Stimulated activated CD8-positive, alpha-beta memory T cell treated with anti-CD3 and anti-CD28 coated beads, Interleukin-4, amount 100 ng/mL, for 1 hour (primary cell): ENCODE measurements around the gene ATP8A2.

Experiments used
- DNase-seq, 2 donors: peaks; one replicate each; pipeline ENCODE4 v3.0.0-alpha.2; 2020; ENCODE audit warnings: low read depth in 2 of 2, low spot score in 1 of 2

The ATP8A2 gene

DNA sequence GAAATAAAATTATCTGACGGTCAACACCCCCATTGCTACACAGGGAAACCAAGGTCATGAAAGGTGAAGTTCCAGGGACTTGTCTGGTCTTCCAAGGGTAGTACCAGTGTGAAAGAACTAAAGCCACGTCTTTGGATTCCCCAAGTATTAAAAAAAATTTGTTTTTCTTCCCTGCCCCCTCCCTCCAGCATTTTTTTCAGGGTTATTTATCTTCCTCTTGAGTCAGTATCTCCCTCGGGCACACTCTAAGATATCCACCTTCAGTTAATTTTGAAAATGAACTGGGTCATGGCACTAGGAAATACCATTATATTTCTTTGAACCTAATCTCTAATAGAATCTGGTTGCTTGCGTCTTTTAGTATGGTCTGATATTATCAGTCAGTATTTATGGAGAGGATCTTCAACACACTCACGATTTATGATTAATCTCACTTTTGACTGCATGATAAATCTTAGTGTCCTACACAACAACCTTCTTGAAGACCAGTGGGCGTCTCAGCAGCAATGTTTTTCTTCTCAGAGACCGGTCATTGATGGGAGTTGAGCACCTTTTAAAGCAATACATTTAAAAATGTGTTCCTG is 9.1 kb downstream of the ATP8A2 start:
- DNase-seq: no peak

DNA sequence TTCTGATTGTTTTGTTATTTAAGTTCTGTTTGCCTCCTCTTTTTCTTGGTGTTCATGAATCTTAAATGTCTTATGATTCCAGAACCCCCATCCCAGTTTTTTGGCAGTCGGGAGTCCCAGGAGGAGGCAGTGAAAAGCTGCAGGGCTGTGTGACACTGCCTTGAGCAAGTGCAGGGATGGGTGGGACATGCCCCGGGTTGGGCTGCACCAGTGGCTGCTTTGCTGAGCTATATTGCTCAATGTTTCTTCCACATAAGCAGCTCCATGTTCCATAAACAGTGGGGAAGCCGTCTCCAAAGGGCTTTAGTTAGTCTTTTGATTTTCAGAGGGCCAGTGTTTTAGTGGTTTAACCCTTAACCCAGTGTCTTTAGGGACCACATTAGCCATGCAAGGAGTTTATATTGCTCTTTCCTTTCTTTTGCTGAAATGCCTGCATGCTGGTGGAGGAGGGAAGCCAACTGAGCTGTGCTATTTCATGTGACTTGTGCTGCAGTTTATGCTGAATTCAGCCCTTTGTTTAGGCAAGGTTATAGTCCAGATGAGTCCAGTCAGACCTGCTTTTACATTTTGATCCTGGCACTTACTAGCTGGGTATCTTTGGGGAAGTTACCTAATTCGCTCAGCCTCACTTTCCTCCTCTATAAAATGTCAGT is 13.1 kb downstream of the ATP8A2 start:
- no peak for DNase-seq

DNA sequence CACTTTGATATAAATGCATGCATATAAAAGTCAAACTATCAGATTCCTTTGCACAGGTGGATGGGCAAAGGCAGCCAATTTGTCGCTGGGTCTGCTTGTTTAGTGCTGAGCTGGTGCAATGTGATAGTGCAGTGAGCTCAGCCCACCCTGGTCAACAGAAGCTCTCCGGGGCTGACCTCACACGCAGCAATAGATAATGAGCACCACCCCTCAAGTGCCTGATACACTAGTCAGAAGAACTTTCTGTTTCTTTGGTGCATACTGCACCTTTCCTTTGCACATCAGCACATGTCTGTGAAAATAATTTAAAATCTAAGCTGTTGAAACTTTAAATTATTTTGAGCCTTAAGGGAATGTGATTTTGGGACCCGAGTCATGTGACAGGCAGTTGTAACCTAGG is 20.2 kb downstream of the ATP8A2 start:
- DNase-seq: no peak

DNA sequence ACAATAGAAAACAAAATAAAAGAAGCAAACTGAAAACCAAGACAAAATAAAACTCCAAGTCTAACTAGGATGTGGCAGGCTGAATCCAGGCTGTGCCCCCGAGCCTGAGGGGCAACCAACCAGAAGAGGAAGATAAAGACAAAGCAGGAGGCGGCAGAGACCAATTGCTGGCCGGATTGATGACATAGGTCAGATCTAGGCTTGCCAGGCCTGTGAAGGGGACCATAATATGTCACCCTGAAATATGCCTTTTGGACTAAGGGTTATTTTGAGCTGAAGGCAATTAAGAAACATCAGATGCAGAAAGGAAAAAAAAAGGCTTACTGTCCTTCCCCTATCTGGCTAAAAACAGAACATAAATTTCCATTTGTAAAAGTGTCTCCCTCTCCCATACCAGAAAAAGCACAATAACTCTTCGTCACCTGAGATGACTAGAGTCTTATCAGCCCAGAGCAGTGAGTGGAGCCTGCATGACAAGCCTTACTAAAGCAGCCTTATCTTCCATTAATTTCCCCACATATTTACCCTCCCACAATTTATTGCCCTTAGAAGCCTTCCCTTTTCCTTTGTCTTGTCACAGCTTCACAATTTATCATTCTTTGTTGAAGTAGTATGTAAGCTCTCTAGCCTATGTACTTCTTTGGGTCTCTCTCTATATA is 22.8 kb downstream of the ATP8A2 start:
- no peak for DNase-seq

DNA sequence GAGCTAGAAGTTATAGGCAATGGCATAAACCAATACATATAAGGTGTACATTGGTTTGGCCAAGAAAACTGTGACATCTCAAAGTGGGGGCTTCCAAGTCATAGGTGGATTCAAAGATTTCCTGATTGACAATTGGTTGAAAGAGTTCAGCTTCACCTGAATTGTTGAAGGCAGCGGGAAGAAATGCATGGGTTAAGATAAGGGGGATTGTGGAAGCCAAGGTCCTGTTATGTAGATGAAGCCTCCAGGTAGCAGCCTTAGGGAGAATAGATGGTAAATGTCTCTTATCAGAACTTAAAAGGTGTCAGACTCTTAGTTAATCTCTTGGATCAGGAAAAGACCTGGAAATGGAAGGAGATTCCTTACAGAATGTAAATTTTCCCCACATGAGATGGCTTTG is 26.0 kb downstream of the ATP8A2 start:
- no peak for DNase-seq

DNA sequence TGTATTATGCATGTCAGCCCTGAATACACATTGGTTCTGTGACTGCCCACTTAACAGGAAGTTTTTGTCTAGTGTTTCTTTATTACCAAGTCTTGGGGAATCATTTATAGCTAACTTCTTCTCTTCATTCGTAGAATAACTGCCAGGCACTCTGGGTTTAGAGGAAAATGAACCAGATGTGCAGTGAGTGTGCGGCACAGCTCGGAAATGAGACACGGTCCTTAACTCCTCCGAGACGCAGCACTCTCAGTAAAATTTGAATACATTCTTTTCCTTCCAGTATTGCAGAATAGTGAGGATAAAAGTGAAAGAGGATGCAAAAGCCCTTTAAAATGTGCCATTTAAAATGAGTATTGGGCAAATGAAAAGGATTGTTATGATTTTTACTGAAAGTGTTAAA is 29.2 kb downstream of the ATP8A2 start:
- no peak for DNase-seq

DNA sequence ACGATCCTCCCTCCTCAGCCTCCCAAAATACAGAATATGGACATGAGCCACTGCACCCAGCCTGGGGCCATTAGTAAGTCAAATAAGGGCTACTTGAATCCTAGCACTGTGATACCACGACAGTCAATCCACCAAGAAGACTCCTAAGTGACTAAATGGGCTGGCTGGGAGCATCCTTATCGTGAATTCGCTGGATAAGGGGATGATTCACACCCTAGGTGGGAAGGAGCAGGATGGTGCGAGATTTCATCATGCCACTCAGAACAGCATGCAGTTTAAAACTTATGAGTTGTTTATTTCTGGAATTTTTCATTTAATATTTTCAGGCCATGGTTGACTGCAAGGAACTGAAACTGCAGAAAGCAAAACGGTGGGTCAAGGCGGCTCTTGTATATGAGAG is 30.2 kb downstream of the ATP8A2 start:
- DNase-seq: no peak

DNA sequence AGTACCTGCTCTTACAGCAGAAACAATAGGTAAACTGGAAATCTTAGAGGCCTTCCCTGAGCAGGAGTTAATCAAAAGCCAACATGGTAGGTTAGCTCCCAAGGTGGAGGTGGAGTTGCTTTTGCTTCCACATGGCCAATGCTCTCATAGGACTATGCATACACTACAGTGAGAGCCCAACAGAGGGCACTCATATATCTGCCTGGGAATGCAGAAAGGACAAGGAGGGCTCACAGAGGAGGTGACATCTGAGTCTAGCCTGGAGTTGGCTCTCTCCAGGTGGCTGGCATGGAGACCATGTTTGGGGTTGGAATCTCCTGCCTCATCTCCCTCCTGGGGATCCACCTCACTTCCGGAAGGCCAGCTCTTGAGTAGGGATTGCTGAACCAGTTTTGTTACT is 34.6 kb downstream of the ATP8A2 start:
- DNase-seq: no peak

DNA sequence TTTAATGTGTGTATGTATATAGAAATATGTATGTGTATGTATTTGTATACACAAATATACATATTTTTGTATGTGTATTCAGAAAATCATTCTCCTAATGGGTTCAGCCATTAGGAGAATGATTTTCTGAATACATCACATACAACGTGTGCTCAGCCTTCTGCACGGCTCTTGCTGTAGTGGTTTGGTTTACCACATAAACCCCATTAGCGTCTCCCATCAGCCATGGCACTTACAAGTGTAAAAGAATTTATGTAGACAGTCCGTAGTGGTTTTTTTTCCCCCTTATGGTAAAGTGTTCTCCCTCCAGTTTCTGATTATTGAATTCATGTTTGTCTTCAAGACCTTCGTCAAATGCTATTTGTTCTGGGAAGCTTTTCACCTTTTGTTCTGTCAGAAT is 38.2 kb downstream of the ATP8A2 start:
- no peak for DNase-seq

DNA sequence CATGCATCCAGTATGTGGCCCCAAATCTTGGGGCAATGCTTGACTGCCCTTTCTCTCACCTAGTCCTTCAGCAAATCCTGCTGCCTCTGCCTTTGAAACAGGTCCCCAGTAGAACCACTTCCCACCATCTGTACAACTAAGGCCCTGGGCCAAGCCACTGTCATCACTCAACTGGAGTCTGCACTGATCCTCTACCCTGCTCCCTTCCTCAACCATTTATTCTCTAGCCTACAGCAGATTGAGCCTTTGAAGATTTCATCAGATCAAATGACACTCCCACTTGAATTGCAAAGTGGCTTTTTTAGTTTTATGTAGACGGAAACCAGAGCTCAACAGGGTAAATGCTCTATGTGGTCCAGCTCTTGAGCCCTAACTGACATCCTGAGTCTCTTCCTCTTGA is 43.5 kb downstream of the ATP8A2 start:
- no peak for DNase-seq

DNA sequence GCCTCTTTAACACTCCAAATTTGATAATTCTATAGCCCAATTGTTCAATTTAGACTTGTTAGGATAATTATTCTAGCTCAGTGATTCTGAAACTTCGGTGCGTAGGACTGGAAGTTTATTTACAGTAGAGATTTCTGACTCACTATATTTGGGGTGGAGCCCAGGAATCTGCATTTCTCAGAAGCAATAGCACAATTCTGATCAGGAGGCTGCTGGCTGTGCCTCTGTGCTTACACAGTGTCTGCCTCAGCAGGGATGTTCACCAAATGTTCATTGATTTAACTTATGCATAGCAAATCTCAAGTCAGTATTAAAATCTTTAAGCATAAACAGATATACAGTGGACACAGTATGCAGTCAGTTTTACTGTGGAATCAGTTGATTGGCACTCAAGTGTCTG is 45.8 kb downstream of the ATP8A2 start:
- no peak for DNase-seq

DNA sequence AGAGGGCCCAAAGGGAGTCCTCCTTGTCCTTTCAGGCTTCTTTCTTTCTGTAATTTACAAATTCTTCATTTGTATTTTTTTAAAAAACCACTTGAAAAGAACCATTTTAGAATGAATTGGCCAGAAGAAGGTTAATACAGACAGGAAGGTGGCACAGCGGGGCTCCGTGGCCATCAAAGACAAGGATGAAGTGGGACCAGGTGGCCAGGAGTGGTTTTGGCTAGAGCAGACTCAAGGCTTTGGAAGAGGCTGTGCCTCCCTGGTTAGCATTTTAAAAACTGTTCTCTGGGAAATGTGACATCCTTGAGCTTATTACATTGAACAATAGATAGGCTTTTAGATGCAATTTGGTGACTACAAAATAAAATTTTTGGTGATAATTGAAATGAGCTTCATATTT is 48.4 kb downstream of the ATP8A2 start:
- no peak for DNase-seq

DNA sequence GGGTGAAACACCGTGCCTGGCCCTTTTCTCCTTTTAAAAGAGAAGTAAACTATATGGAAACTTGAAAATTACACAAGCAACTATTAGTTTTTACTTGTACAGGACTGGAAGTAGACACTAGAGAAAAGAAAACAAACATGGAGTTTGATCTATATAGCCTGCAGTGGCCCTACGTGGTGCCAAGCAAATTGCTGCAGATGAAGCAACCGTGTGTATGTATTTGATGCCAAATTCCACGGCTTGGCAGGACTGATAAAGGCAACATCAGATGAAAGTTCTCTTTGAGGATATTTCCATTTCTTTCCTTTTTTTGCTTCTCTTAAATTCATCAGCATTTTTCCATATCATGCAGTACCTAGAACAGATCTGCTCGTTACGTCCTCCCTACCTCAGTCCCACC is 49.8 kb downstream of the ATP8A2 start:
- no peak for DNase-seq

DNA sequence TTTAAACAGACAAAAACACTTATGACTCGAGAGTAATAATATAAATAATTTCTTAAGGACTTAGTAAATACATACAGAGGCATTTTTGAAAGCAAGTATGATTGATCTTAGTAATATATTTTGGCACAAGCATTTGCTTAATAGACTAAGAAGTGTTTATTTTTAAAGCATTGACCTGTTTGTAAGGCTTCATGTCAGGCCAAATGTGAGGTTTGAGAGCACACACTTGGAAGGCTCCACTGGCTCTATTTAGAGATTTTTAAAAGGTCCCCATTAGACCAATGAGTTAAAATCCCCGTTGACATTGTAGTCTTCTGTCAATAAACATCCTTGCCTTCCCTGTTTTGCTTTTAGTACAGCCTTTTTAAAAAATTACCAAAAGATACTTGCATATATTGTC is 50.4 kb downstream of the ATP8A2 start:
- no peak for DNase-seq

DNA sequence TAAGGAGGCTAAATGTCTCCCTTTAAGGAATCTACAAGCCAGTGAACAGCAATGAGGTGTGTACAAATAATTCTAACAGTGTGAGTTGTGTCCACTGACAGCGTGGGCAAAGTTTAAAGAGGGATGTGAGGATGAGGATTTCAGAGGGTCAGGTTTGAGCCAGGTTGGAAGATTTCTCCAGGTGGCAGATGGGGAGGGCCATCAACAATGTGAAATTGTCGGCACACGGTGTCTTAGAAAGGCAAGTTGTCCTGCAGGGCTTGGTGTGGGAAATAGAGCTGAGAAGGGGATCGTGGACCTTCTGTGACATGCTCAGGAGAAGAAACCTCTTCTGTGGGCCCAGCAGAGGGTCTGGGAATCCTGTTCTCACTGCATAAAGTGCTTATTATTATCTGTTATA is 52.1 kb downstream of the ATP8A2 start:
- no peak for DNase-seq

DNA sequence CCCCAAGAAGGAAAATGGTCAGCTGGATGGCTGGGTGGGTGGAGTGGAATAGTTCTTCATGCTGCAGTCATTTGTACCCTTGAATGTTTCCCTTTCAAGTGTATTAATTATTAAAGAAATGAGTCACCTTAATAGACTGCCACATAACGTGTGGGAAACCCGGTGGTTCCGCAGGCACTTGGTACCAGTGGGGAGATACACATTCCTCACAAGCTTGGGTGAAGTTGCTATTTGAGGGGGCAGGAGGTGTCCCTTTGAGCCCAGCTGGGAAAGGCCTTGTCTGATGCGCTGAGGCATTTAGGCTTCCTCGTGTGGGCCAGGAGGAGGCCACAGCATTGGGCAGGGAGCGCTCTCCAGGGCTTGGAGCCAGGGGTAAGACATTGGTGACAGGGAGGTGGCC is 57.7 kb downstream of the ATP8A2 start:
- DNase-seq: no peak

DNA sequence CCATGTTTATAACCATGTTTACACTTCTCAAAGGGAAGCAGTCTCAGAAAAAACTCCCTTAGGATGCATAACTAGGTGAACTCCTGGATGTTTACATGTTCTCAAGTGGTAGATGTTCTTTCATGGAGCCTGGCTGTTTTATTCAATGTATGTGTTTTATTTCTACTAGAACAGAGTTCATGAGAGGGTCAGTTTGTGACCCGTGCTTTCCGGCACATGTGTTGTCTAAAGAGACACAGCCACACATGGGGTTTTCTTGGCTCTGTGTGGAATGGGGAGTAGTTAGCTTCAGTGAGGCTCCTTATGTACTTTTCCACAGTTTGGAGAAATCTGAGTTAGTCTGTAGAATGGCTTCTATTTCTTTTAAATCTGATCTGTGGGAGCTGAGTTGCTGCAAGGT is 60.9 kb downstream of the ATP8A2 start:
- DNase-seq: no peak

DNA sequence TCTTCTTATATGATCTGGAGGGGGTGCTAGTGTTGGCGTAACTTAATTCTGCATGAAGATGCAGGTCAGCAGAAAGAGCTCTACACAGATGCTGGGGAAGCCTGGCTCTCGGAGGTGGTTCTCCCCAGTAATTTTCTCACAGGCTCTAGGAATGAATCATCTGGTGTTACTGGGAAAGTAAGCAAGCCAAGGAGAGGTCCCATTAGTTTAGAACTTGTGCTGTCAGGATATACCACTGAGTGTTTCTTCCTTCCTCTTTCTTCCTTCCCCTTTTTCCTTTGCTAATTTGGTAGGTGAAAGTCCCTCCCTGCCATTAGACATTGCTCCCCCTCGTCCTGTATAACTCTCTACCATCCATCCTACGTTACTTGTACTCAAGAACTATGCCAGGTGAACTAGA is 68.3 kb downstream of the ATP8A2 start:
- DNase-seq: no peak

DNA sequence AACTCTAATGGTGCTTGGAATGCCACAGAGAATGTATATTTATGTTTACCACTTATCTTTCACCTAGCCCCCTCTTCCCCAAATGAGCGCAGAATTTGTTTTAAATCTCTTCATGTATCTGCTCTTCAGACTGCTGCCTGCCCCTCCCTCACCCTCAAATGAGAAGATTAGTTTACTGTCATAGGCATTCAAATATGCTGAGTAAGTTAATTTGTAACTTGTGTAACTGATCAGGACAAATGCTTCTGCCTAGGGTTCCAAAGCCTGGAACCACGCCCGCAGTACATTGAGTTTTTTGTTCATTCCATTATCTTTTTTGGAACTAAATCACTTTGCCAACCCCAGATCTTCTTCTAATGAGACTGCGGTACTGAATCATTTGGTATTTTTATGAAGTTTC is 74.5 kb downstream of the ATP8A2 start:
- no peak for DNase-seq

DNA sequence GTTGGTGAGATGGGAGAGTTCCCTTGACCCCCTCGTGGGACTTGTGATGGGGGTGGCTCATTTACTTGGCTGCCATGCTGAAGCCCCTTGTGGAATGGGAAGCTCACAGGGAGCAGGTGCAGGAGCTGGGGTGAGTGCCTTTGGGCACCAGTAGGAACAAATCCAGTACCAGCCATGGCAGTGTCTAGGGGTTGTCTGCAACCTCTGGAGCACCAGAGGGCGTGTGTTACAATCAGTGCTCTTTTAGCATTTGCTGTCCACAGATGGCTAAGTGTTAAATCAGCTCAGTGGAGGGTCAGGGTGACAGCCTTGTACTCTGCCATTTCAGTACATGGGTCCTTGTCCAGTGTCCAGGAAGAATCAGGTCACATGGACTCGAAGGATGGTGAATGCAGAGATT is 75.6 kb downstream of the ATP8A2 start:
- DNase-seq: no peak

DNA sequence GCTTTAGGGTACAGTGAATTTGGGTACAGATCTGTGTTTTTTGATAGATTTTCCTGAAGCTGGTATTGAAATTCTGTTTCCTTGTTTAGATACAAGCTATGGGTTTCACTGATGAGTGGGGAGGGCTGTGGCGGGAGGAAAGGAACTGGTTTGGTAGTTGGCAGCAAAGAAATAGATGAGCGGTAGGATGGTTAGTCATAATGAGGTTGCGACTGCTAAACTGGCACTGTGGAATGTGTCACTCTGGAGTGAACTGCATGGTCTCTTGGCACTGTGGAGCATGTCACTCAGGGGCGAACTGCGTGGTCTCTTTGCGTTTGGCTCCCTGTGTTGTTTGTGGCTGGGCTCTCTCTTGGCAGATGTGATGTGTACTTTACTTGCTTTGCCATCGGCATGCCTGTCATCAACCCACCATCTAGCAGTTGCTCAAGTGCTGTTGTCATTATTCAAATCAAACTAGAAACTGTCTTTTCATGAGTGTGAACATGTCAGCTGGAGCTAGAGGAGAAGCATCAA is 82.1 kb downstream of the ATP8A2 start:
- DNase-seq: no peak

DNA sequence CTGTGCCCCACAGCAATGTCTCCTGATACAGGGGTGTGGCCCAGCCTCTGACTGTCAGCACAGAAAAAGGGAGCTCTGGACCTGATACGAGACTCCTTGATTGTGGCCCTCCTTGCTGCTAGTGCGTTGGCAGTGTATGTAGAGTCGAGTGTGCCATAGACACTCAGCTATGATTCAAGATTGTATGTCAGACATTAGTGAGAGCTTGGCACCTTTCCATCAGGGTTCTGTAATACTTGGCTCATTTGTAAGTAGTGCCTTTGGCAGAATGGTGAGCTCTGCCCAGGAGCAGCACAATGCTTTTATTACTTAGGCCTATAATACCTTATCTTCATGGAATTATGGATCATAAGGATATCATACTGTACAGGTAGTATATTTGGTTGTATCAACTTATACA is 83.4 kb downstream of the ATP8A2 start:
- no peak for DNase-seq

DNA sequence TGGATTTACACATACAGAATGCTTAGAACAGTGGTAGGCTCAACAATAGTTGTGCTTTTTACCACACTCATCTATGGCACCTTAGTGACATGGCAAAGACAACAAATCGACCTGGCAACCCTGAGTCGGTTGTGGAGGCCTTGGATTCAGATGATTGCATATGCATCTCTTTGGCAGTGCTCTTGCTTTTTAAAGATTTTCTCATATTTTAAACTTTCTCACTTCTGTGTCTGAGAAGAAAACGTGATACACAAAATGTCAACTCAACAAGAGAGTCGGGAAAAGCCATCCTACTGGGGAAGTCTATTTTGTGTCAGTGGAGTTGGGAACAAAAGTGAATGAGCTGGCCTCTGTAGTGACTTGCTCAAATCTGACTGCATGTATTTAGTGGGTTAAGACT is 85.8 kb downstream of the ATP8A2 start:
- DNase-seq: no peak
